HepG2 (cell line): ENCODE data around the gene SLC35A2. TPM values are rescaled to one million over a fixed set of nuclear protein-coding genes. Genes with fewer than 3 reads are reported as not detected.
A peak's percentile ranks its signal among the peaks of the same experiment; 100 is the strongest.

Experiments
- ATF1 ChIP-seq: IDR thresholded peaks from 2 replicates; pipeline ENCODE4 v1.6.1; 2016; ENCODE audit warnings: mild to moderate bottlenecking, control low read depth
- ETS1 ChIP-seq: sonication (generic); formaldehyde crosslinking; IDR thresholded peaks from 2 replicates; pipeline ENCODE4 v1.4.0; 2020; ENCODE audit warnings: missing genetic modification reagents
- GMEB2 ChIP-seq: IDR thresholded peaks from 2 replicates; pipeline ENCODE4 v1.6.1; 2016; ENCODE audit warnings: missing biosample characterization, missing genetic modification reagents, low read depth
- HIVEP1 ChIP-seq: sonication (generic); formaldehyde crosslinking; IDR thresholded peaks from 2 replicates; pipeline ENCODE4 v1.4.0; 2020; ENCODE audit warnings: mild to moderate bottlenecking, missing genetic modification reagents
- MED13 ChIP-seq: sonication (generic); formaldehyde crosslinking; IDR thresholded peaks from 2 replicates; pipeline ENCODE4 v1.5.0; 2020; ENCODE audit warnings: missing genetic modification reagents
- NFE2L2 ChIP-seq: fragments of 150-350 bp; IDR thresholded peaks from 2 replicates; pipeline ENCODE4 v1.6.1; 2014; ENCODE audit warnings: low read length
- RFXAP ChIP-seq: sonication (generic); formaldehyde crosslinking; IDR thresholded peaks from 2 replicates; pipeline ENCODE4 v1.4.0; 2020; ENCODE audit warnings: missing genetic modification reagents, borderline replicate concordance
- SAFB2 ChIP-seq: sonication (generic); formaldehyde crosslinking; IDR thresholded peaks from 2 replicates; pipeline ENCODE4 v1.5.1; 2020; ENCODE audit warnings: missing genetic modification reagents, low read depth, mild to moderate bottlenecking, borderline replicate concordance
- XBP1 ChIP-seq: sonication (generic); formaldehyde crosslinking; IDR thresholded peaks from 2 replicates; pipeline ENCODE4 v1.5.0; 2020; ENCODE audit warnings: missing genetic modification reagents
- ZBTB39 ChIP-seq: sonication (generic); formaldehyde crosslinking; IDR thresholded peaks from 2 replicates; pipeline ENCODE4 v1.5.0; 2020; ENCODE audit warnings: missing genetic modification reagents
- ZHX2 ChIP-seq, 2 experiments: sonication (generic) in 1 of 2; formaldehyde crosslinking in 1 of 2; IDR thresholded peaks; 2 replicates each; pipeline versions ENCODE4 v1.6.1 to v1.9.0; 2014 to 2022; ENCODE audit warnings: antibody characterized with exemption in 1 of 2, borderline replicate concordance in 1 of 2, inconsistent platforms in 1 of 2, low read depth in 1 of 2, missing genetic modification reagents in 1 of 2
- ZKSCAN1 ChIP-seq: fragments of 150-350 bp; IDR thresholded peaks from 2 replicates; pipeline ENCODE4 v1.6.1; 2014; ENCODE audit warnings: low read length
- ZNF136 ChIP-seq: sonication (generic); formaldehyde crosslinking; IDR thresholded peaks from 2 replicates; pipeline ENCODE4 v1.8.1; 2022; ENCODE audit warnings: low read depth, mild to moderate bottlenecking, moderate library complexity, missing genetic modification reagents
- ZNF543 ChIP-seq: sonication (generic); formaldehyde crosslinking; IDR thresholded peaks from 2 replicates; pipeline ENCODE4 v1.4.0; 2020; ENCODE audit warnings: mild to moderate bottlenecking, missing genetic modification reagents
- ZNF792 ChIP-seq: IDR thresholded peaks from 2 replicates; pipeline ENCODE4 v1.6.1; 2016
- ZNF891 ChIP-seq: sonication (generic); formaldehyde crosslinking; IDR thresholded peaks from 2 replicates; pipeline ENCODE4 v1.5.0; 2020; ENCODE audit warnings: mild to moderate bottlenecking, missing genetic modification reagents
- ZSCAN22 ChIP-seq: sonication (generic); formaldehyde crosslinking; IDR thresholded peaks from 2 replicates; pipeline ENCODE4 v1.4.0; 2020; ENCODE audit warnings: mild to moderate bottlenecking, missing genetic modification reagents
- polyA plus RNA-seq, 8 experiments: library from polyadenylated mRNA; depleted of rRNA in 3 of 8; stranded (reverse) in 7 of 8; unstranded in 1 of 8; fragments of >200 nt; fragmentation: Illumina TruSeq in 4 of 8; extraction: Trizol in 4 of 8; gene quantifications; 2 replicates each; pipeline versions ENCODE4 v1.2.1 to v1.2.3, GENCODE V29; 2011 to 2016; ENCODE audit warnings: low read depth in 4 of 8, missing spikeins in 1 of 8, mixed read lengths in 1 of 8; ENCODE audit not compliant: insufficient read depth in 1 of 8
- total RNA-seq, 5 experiments: library from RNA; depleted of rRNA; stranded (reverse); fragments of >200 nt; fragmentation: Illumina TruSeq; extraction: Trizol; gene quantifications; 2 replicates each; pipeline ENCODE4 v1.2.3, GENCODE V29; 2016; ENCODE audit warnings: low read depth in 1 of 5

SLC35A2 gene
- total and polyA plus RNA-seq, 2 of the 13 experiments (the other 11 are each of a cell fraction or from before 2014, with no cell fraction given) = 32.1 to 40.8 TPM

GRCh38 chrX:48897625-48898306 lies 13.7 kb downstream of the SLC35A2 start, which contains the start of the genes PQBP1 and TIMM17B (continued):
- TF ChIP-seq SAFB2 (CRISPR knock-in tag) (no peak), ZNF136 (CRISPR knock-in tag) (no peak), RFXAP (CRISPR knock-in tag) (peak; percentile 88), ZNF543 (CRISPR knock-in tag) (no peak), ZNF792 (peak; percentile 52; the same call in 1 of the 2 replicates), ATF1 (peak; percentile 81), GMEB2 (peak; percentile 62; the same call in 1 of the 2 replicates), HIVEP1 (CRISPR knock-in tag) (peak; percentile 45), ZKSCAN1 (no peak), NFE2L2 (no peak), ZHX2 (IDR thresholded peaks at IDR 0.05; ENCODE audit: low read depth) (0 out of 2 replicates have a peak, but pooled peaks have one; percentile 22), ZHX2 (CRISPR knock-in tag; IDR thresholded peaks at IDR 0.05; ENCODE audit: borderline replicate concordance) (no peak), MED13 (CRISPR knock-in tag) (no peak), ZNF891 (no peak), ZBTB39 (CRISPR knock-in tag) (no peak), ZSCAN22 (CRISPR knock-in tag) (no peak), XBP1 (CRISPR knock-in tag) (no peak), ETS1 (CRISPR knock-in tag) (no peak)
